A673 (cell line): ENCODE results near the gene CCDC33. TPM values are rescaled to one million over a fixed set of nuclear protein-coding genes. Genes with fewer than 3 reads are reported as not detected.
A peak's percentile ranks its signal among the peaks of the same experiment; 100 is the strongest.

ENCODE experiments used
- BruUV-seq: library from RNA; stranded (reverse); fragments of 400-500 nt; replicated peaks from 2 replicates; lab custom pipeline; 2021; lab: Mats Ljungman, UMichigan
- CTCF ChIA-PET: fragments of 300-600 bp; sonication (Branson Sonifier 250); formaldehyde crosslinking; loops from one replicate; lab custom pipeline; 2022; ENCODE audit warnings: antibody characterized with exemption; lab: Charles Lee
- POLR2A ChIA-PET: fragments of 300-600 bp; sonication (Branson Sonifier 250); formaldehyde crosslinking; loops from one replicate; lab custom pipeline; 2022; ENCODE audit warnings: antibody characterized with exemption; ENCODE audit not compliant: low non-redundant PET; lab: Charles Lee
- DNase-seq: peaks from one replicate; pipeline ENCODE4 v3.0.0-alpha.2; 2015; ENCODE audit warnings: low spot score
- H3K27ac ChIP-seq: fragments of 200-600 bp; sonication (generic); 2 replicates; pipeline ENCODE4 v1.5.1; 2016; ENCODE audit warnings: mixed run types, low read depth, mild to moderate bottlenecking, mixed read lengths, antibody characterized with exemption, low read length; ENCODE audit not compliant: poor library complexity, severe bottlenecking
- H3K27me3 ChIP-seq: fragments of 200-600 bp; sonication (generic); replicated peaks from 2 replicates; pipeline ENCODE4 v1.6.1; 2017; ENCODE audit warnings: mixed run types, low read depth, mild to moderate bottlenecking, mixed read lengths, antibody characterized with exemption, low read length; ENCODE audit not compliant: insufficient read depth, poor library complexity
- H3K36me3 ChIP-seq: fragments of 200-600 bp; sonication (generic); 2 replicates; pipeline ENCODE4 v1.6.1; 2016; ENCODE audit warnings: mixed run types, mild to moderate bottlenecking, mixed read lengths, antibody characterized with exemption, low read length; ENCODE audit not compliant: insufficient read depth, poor library complexity, severe bottlenecking
- H3K4me1 ChIP-seq: fragments of 200-600 bp; sonication (generic); 2 replicates; pipeline ENCODE4 v1.6.1; 2017; ENCODE audit warnings: mixed run types, mild to moderate bottlenecking, mixed read lengths, antibody characterized with exemption, low read length; ENCODE audit not compliant: insufficient read depth, poor library complexity, severe bottlenecking
- H3K4me3 ChIP-seq: fragments of 200-600 bp; sonication (generic); 2 replicates; pipeline ENCODE4 v1.5.1; 2016; ENCODE audit warnings: low read depth, mixed run types, mild to moderate bottlenecking, mixed read lengths, low read length; ENCODE audit not compliant: poor library complexity, severe bottlenecking
- H3K9me3 ChIP-seq: fragments of 200-600 bp; sonication (generic); 2 replicates; pipeline ENCODE4 v1.6.1; 2016; ENCODE audit warnings: mixed run types, low read depth, mild to moderate bottlenecking, mixed read lengths, antibody characterized with exemption, low read length; ENCODE audit not compliant: poor library complexity, severe bottlenecking
- EZH2 ChIP-seq: fragments of 200-600 bp; sonication (generic); IDR thresholded peaks from 2 replicates; pipeline ENCODE4 v1.6.1; 2017; ENCODE audit warnings: borderline replicate concordance, low read depth, mild to moderate bottlenecking, mixed read lengths, antibody characterized with exemption, low read length; ENCODE audit not compliant: poor library complexity, severe bottlenecking
- intact Hi-C: fragments of 100-400 bp; cut with micrococcal nuclease; formaldehyde crosslinking; loops from one replicate; pipeline ENCODE4 v1.10.0; 2022; ENCODE audit not compliant: unreplicated experiment
- total RNA-seq: library from RNA; stranded (reverse); gene quantifications from 2 replicates; pipeline ENCODE4 v1.2.3, GENCODE V29; 2021
- TF ChIP-seq, protein P1 (sequence below): fragments of 300-800, 200-600 bp; sonication (generic); conservative IDR thresholded peaks from 2 replicates; pipeline ENCODE4 v1.5.1; 2017; ENCODE audit warnings: low read depth, mild to moderate bottlenecking, antibody characterized with exemption, low read length, moderate library complexity, mixed read lengths

The CCDC33 gene
- total RNA-seq, 1 experiment from 2014 or later, result not detected

DNA sequence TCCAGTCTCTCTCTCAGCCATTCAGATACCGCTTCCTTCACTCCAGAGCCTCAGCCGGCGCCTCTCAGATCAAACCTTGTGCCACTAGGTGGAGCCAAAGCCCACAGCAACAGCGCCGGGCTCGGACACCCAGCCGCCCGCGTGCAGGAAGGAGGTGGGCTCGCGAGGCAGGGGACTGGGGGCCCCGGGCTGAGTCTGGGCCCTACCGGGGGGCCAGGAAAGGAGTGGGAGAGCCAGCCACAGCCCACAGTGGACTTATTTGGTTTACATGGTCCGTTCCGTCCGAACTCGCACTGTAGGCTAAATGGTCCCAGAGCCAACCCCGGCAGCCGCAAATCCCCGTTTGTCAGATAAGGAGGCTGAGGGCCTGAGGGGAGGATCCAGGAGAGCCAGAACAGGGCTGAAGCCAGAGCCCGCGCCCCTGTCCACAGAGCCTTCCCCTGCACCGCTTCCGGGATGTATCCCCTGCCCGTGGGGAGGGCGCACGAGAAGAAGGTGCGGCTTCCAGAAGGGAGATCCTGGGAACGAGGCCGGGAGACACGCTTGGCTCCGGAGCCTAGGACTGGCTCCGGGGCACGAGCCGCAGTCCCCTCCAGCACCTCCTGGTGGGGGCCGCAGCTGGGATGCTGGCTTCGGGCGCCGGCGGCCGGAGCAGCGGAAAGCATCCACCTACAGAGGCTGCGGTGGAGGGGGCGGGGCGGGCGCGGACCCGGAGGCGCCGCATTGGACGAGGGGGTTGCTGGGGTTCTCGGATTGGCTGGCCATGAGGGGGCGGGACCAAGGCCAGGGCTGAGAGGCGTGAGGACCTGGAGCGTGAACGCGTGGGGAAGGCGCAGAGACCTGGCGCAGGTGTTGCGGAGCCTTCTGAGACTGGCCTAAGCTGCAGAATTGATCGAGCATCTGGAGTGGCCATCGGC is 137.9 kb downstream of the CCDC33 start:
- Histone ChIP-seq H3K27ac (no peak overlapping the region), H3K4me1 (peaks cover 7% of the 10 kb centered on the region), H3K27me3 (peaks cover 28% of the 10 kb centered on the region), H3K9me3 (no peaks in the 10 kb centered on the region), H3K4me3 (peak overlapping the region; percentile 53), H3K36me3 (no peaks in the 10 kb centered on the region)
- POLR2A ChIA-PET, result no interaction called here
- DNase-seq, result peak; percentile 95
- TF ChIP-seq, protein P1, sequence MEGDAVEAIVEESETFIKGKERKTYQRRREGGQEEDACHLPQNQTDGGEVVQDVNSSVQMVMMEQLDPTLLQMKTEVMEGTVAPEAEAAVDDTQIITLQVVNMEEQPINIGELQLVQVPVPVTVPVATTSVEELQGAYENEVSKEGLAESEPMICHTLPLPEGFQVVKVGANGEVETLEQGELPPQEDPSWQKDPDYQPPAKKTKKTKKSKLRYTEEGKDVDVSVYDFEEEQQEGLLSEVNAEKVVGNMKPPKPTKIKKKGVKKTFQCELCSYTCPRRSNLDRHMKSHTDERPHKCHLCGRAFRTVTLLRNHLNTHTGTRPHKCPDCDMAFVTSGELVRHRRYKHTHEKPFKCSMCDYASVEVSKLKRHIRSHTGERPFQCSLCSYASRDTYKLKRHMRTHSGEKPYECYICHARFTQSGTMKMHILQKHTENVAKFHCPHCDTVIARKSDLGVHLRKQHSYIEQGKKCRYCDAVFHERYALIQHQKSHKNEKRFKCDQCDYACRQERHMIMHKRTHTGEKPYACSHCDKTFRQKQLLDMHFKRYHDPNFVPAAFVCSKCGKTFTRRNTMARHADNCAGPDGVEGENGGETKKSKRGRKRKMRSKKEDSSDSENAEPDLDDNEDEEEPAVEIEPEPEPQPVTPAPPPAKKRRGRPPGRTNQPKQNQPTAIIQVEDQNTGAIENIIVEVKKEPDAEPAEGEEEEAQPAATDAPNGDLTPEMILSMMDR, result peak; percentile 93
- no peak for TF ChIP-seq EZH2
- no TSS peak for BruUV-seq
- intact Hi-C loops, result loop anchor here (2.0 to 5.0 kb wide), 5 partner anchors 65 to 398 kb away; partner anchors contain the start of gene CLK3
- CTCF ChIA-PET, result interaction anchor here (0.6 to 0.7 kb wide), 3 partner anchors 44 to 423 kb away, joined by 3 to 9 read pairs (median 5); no protein-coding TSS in a partner anchor

DNA sequence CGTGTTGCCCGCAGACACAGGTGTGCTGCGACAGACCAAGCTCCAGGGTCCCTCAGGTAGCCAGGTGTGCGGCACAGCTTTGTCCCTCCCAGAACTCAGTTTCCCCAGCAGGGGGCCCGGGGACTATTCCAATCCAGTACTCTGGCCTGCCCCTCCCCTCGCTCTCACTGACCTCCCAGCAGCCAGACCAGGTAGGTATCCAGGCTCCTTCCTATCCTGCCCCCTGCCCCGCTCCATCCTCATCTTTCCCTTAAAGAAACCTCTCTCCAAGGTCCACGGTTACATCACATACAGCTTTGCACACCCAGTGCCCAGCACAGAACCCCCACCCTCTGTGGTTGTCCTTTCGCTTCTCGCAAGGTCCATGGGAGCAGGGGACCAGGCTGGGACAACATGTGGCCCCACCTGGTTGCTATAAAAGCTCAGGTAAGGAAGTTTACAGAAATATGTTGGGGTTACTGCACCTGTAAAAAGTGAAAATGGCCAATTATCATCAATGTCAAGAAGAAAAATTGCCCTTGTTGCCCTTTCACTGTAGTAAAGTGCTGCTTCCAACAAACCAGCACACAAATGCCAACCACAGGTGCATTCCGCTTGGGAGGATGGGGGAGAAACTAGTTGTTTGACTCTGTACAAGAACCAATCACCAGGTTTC is 138.6 kb downstream of the CCDC33 start:
- BruUV-seq, result no TSS peak
- TF ChIP-seq, protein P1, result no peak
- TF ChIP-seq EZH2, result no peak
- intact Hi-C loops, result loop anchor here (2.0 to 5.0 kb wide), 5 partner anchors 64 to 398 kb away; partner anchors contain the start of gene CLK3
- no peak for DNase-seq
- ChIA-PET CTCF (interaction anchor here (0.7 kb wide), 1 partner anchor 395 kb away, joined by 3 read pairs; no protein-coding TSS in a partner anchor), POLR2A (no interaction called here)
- Histone ChIP-seq H3K9me3 (no peaks in the 10 kb centered on the region), H3K4me1 (peaks cover 7% of the 10 kb centered on the region), H3K27ac (no peak overlapping the region), H3K36me3 (no peaks in the 10 kb centered on the region), H3K27me3 (peaks cover 28% of the 10 kb centered on the region), H3K4me3 (peak overlapping the region; percentile 53)

DNA sequence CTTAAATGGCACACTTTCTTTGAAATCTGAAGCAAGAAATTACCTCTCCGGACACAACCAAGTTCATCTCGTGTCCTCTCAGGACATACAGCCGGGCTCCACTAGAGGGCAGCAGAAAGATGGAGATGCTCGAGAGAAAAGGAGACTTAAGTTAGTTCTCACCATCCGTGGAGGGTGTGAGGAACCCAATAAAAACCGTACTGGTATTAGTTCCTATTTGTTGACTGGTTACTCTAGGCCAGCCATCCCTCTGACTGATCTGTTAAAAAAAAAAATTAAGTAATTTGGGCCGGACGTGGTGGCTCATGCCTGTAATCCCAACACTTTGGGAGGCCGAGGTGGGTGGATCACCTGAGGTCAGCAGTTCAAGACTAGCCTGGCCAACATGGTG is 139.2 kb downstream of the CCDC33 start:
- TF ChIP-seq EZH2, result no peak
- TF ChIP-seq, protein P1, result peak; percentile 89
- ChIA-PET CTCF (no interaction called here), POLR2A (no interaction called here)
- no TSS peak for BruUV-seq
- H3K27me3 ChIP-seq, result peaks cover 25% of the 10 kb centered on the region
- no peak overlapping the region for H3K27ac ChIP-seq
- peak; percentile 89 for DNase-seq
- H3K4me1 ChIP-seq, result peaks cover 7% of the 10 kb centered on the region
- no peaks in the 10 kb centered on the region for H3K36me3 ChIP-seq
- H3K4me3 ChIP-seq, result no peak overlapping the region
- intact Hi-C loops, result loop anchor here (2.0 kb wide), 3 partner anchors 64 to 258 kb away; no protein-coding TSS in a partner anchor
- no peaks in the 10 kb centered on the region for H3K9me3 ChIP-seq
